Hepatocyte (in vitro differentiated cells): ENCODE measurements around the gene CLTA.

Experiments
- EZH2 ChIP-seq: fragments of 200-600 bp; sonication (generic); IDR thresholded peaks from 2 replicates; pipeline ENCODE4 v1.6.1; 2016; ENCODE audit warnings: antibody characterized with exemption, mild to moderate bottlenecking, borderline replicate concordance
- EZH2phosphoT487 ChIP-seq: fragments of 200-600 bp; sonication (generic); IDR thresholded peaks from one replicate; pipeline ENCODE4 v1.6.1; 2018; ENCODE audit warnings: antibody characterized with exemption, mild to moderate bottlenecking, low read depth, moderate library complexity; ENCODE audit not compliant: unreplicated experiment, severe bottlenecking
- TF ChIP-seq, protein P1 (sequence below): fragments of 200-600 bp; sonication (generic); IDR thresholded peaks from 2 replicates; pipeline ENCODE4 v1.5.1; 2016; ENCODE audit warnings: antibody characterized with exemption, mild to moderate bottlenecking; ENCODE audit not compliant: poor library complexity

DNA sequence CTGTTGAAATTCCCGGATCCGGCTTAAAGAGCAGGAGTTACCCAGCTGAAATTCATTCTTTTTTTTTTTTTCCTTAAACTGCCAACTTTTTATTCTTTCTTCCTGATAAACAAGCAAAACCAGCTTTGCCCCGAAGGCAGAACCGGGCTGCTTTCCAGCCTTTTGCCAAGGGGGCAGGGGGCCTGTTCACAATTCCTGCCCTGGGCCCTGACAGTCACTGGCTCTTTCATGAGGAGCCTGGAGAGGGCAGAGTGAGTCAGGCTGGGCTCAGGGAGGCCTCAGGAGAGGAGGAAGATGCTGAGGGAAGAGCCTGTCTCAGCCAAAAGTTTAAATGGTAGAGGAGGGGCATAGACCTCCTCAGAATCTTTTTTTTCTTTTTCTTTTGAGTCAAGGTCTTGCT is 49.4 kb upstream of the CLTA start:
- TF ChIP-seq EZH2phosphoT487, result no peak
- TF ChIP-seq, protein P1, sequence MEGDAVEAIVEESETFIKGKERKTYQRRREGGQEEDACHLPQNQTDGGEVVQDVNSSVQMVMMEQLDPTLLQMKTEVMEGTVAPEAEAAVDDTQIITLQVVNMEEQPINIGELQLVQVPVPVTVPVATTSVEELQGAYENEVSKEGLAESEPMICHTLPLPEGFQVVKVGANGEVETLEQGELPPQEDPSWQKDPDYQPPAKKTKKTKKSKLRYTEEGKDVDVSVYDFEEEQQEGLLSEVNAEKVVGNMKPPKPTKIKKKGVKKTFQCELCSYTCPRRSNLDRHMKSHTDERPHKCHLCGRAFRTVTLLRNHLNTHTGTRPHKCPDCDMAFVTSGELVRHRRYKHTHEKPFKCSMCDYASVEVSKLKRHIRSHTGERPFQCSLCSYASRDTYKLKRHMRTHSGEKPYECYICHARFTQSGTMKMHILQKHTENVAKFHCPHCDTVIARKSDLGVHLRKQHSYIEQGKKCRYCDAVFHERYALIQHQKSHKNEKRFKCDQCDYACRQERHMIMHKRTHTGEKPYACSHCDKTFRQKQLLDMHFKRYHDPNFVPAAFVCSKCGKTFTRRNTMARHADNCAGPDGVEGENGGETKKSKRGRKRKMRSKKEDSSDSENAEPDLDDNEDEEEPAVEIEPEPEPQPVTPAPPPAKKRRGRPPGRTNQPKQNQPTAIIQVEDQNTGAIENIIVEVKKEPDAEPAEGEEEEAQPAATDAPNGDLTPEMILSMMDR, result peak; percentile 36
- TF ChIP-seq EZH2, result no peak
